Caco-2 (cell line): ENCODE data around the gene P4HA2. TPM values are rescaled to one million over a fixed set of nuclear protein-coding genes. Genes with fewer than 3 reads are reported as not detected.

ENCODE experiments used
- BruUV-seq: library from RNA; stranded (reverse); fragments of 400-500 nt; replicated peaks from 2 replicates; lab custom pipeline; 2021; lab: Mats Ljungman, UMichigan
- CTCF ChIA-PET: fragments of 300-600 bp; sonication (Branson Sonifier 250); formaldehyde crosslinking; loops from one replicate; lab custom pipeline; 2022; ENCODE audit warnings: antibody characterized with exemption; lab: Charles Lee
- POLR2A ChIA-PET: fragments of 300-600 bp; sonication (Branson Sonifier 250); formaldehyde crosslinking; loops from one replicate; lab custom pipeline; 2022; ENCODE audit warnings: antibody characterized with exemption; lab: Charles Lee
- DNase-seq, 2 experiments: peaks; one replicate each; pipeline versions ENCODE4 v3.0.0 to v3.0.0-alpha.2; 2020 to 2022
- H3K27me3 ChIP-seq: replicated peaks from 2 replicates; pipeline ENCODE4 v1.6.0; 2011; ENCODE audit warnings: low read length; ENCODE audit not compliant: control insufficient read depth, insufficient read depth
- H3K36me3 ChIP-seq: 2 replicates; pipeline ENCODE4 v1.5.1; 2011; ENCODE audit warnings: low read length; ENCODE audit not compliant: control insufficient read depth, insufficient read depth
- H3K4me1 ChIP-seq: fragments of 250-450 bp; sonication (Bioruptor Pico); 2 replicates; pipeline ENCODE4 v1.5.1; 2020; ENCODE audit warnings: mild to moderate bottlenecking
- H3K4me3 ChIP-seq: 2 replicates; pipeline ENCODE4 v1.5.1; 2011; ENCODE audit warnings: low read depth, mild to moderate bottlenecking, control low read depth, low read length
- H3K9me3 ChIP-seq: fragments of 250-450 bp; sonication (Bioruptor Pico); 2 replicates; pipeline ENCODE4 v1.5.1; 2020; ENCODE audit warnings: mild to moderate bottlenecking, moderate library complexity
- H3K27ac Mint-ChIP-seq: one replicate; pipeline ENCODE4 v1.8.0; 2022; ENCODE audit warnings: mixed read lengths; ENCODE audit not compliant: unreplicated experiment
- H3K27me3 Mint-ChIP-seq: one replicate; pipeline ENCODE4 v1.8.0; 2022; ENCODE audit warnings: mixed read lengths; ENCODE audit not compliant: insufficient read depth, unreplicated experiment
- H3K36me3 Mint-ChIP-seq: one replicate; pipeline ENCODE4 v1.8.0; 2022; ENCODE audit warnings: mild to moderate bottlenecking, mixed read lengths; ENCODE audit not compliant: insufficient read depth, unreplicated experiment
- H3K4me1 Mint-ChIP-seq: one replicate; pipeline ENCODE4 v1.8.0; 2022; ENCODE audit warnings: low read depth, mixed read lengths; ENCODE audit not compliant: unreplicated experiment
- H3K4me3 Mint-ChIP-seq: one replicate; pipeline ENCODE4 v1.8.0; 2022; ENCODE audit warnings: mild to moderate bottlenecking, moderate library complexity, mixed read lengths; ENCODE audit not compliant: unreplicated experiment
- H3K9me3 Mint-ChIP-seq: one replicate; pipeline ENCODE4 v1.8.0; 2022; ENCODE audit warnings: mixed read lengths; ENCODE audit not compliant: unreplicated experiment
- intact Hi-C: fragments of 100-400 bp; cut with micrococcal nuclease; formaldehyde crosslinking; loops from one replicate; pipeline ENCODE4 v1.10.0; 2022; ENCODE audit not compliant: unreplicated experiment
- total RNA-seq: library from RNA; stranded (reverse); gene quantifications from 2 replicates; pipeline ENCODE4 v1.2.3, GENCODE V29; 2022
- TF ChIP-seq, protein P1 (sequence below), 2 experiments: fragments of 200-600 bp in 1 of 2; IDR thresholded peaks; 1 replicate in 1 of 2; 2 replicates in 1 of 2; pipeline versions ENCODE4 v1.5.1 to v1.8.0; 2011 to 2022; ENCODE audit warnings: antibody characterized with exemption in 1 of 2, control low read depth in 1 of 2, inconsistent platforms in 1 of 2, low read depth in 1 of 2, low read length in 1 of 2, mild to moderate bottlenecking in 1 of 2, moderate library complexity in 1 of 2; ENCODE audit not compliant: insufficient read depth in 1 of 2, severe bottlenecking in 1 of 2, unreplicated experiment in 1 of 2

The P4HA2 gene
- total RNA-seq, 1 experiment from 2014 or later = 41.0 TPM

DNA sequence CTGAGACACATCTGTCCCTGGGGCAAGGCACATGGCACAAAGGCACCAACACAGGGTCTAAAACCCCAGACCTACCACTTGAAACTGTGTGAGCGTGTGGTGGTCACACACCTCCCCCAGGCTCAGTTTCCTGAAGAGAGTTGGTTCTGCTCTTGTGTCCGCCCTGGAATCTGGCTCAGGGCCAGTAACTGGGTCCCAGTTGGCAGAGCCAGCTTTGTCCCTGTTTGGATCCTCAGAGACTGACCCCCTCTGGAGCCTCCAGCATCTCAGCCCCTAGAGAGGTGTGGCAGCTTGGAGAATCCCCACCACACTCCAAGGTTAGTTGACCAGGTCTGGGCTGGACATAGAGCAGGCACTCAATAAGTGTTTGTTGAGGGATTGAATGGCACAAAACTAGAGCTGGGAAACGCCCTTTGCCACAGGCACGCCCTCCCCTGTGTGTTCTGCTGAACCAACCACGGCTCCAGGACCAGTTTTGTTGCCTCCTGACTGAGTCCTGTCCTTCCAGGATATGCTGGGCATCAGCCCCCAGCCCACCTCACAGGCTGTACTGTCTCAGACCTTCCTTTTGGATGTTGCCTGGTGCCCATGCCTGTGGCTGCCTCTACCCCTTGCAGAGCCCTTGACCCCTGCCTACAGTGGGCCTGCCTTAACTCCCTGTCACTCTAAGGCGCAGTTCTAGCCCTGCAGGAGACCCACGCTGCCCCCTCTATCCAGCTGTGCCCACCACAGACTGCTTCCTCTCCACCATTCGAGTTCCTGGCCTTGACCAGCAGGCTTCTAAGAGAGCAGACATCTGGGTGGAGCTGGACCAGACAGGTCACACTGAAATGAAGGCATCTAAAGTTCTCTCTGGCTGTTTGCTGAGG, 26.0 kb upstream of the P4HA2 start:
- intact Hi-C loops = no loop called here
- H3K27me3 ChIP-seq = no peaks in the 10 kb centered on the region
- H3K9me3 Mint-ChIP-seq = no peaks in the 10 kb centered on the region
- ChIA-PET CTCF (interaction anchor here (1.5 kb wide), 1 partner anchor 15 kb away, joined by 6 read pairs; no protein-coding TSS in a partner anchor), POLR2A (no interaction called here)
- no peaks in the 10 kb centered on the region for H3K4me1 Mint-ChIP-seq
- H3K27me3 Mint-ChIP-seq = no peaks in the 10 kb centered on the region
- H3K36me3 ChIP-seq = no peaks in the 10 kb centered on the region
- DNase-seq = peak in 1 of 2 experiments; percentile 14
- TF ChIP-seq, protein P1, sequence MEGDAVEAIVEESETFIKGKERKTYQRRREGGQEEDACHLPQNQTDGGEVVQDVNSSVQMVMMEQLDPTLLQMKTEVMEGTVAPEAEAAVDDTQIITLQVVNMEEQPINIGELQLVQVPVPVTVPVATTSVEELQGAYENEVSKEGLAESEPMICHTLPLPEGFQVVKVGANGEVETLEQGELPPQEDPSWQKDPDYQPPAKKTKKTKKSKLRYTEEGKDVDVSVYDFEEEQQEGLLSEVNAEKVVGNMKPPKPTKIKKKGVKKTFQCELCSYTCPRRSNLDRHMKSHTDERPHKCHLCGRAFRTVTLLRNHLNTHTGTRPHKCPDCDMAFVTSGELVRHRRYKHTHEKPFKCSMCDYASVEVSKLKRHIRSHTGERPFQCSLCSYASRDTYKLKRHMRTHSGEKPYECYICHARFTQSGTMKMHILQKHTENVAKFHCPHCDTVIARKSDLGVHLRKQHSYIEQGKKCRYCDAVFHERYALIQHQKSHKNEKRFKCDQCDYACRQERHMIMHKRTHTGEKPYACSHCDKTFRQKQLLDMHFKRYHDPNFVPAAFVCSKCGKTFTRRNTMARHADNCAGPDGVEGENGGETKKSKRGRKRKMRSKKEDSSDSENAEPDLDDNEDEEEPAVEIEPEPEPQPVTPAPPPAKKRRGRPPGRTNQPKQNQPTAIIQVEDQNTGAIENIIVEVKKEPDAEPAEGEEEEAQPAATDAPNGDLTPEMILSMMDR (IDR thresholded peaks at IDR 0.05; ENCODE audit: insufficient read depth in 1 of 2, low read depth in 1 of 2, low read length in 1 of 2, severe bottlenecking in 1 of 2, unreplicated experiment in 1 of 2) = no peak
- no peak overlapping the region for H3K4me3 ChIP-seq
- H3K27ac Mint-ChIP-seq = no peak overlapping the region
- BruUV-seq = no TSS peak
- H3K4me1 ChIP-seq = no peaks in the 10 kb centered on the region
- H3K4me3 Mint-ChIP-seq = no peak overlapping the region
- H3K36me3 Mint-ChIP-seq = no peaks in the 10 kb centered on the region
- H3K9me3 ChIP-seq = 0 out of 2 replicates have a peak, but pooled peaks cover 3% of the 10 kb centered on the region

DNA sequence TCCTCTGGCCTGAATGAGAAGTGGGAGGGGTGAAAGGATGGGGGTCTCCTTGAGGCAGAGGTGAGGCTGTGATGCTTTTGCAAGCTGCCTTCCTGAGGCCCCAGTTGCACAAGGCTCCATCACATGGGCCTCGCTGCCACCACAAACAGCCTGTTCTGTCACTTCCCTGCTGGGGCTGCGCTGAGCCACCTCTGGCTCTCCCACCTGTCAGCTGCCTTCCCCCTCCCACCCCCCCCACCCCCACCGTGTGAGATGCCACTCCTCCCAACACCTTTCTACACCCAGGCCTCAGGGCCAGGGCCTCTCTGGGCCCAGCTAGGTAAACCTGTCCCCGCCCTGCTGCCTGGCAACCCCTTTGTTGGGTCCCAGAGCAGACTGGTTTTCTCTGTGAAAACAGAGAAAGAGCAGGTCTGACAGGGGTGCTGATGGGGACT, 25.4 kb upstream of the P4HA2 start:
- Mint-ChIP-seq H3K4me1 (no peaks in the 10 kb centered on the region), H3K27me3 (no peaks in the 10 kb centered on the region), H3K9me3 (no peaks in the 10 kb centered on the region), H3K4me3 (no peak overlapping the region), H3K27ac (no peak overlapping the region), H3K36me3 (no peaks in the 10 kb centered on the region)
- Histone ChIP-seq H3K27me3 (no peaks in the 10 kb centered on the region), H3K9me3 (0 out of 2 replicates have a peak, but pooled peaks cover 3% of the 10 kb centered on the region), H3K4me3 (no peak overlapping the region), H3K36me3 (no peaks in the 10 kb centered on the region), H3K4me1 (no peaks in the 10 kb centered on the region)
- POLR2A ChIA-PET = interaction anchor here (0.5 kb wide), 1 partner anchor 247 kb away, joined by 3 read pairs; no protein-coding TSS in a partner anchor
- intact Hi-C loops = no loop called here
- no TSS peak for BruUV-seq
- CTCF ChIA-PET = interaction anchor here (1.5 kb wide), 1 partner anchor 15 kb away, joined by 6 read pairs; no protein-coding TSS in a partner anchor
- TF ChIP-seq, protein P1 (IDR thresholded peaks at IDR 0.05; ENCODE audit: insufficient read depth in 1 of 2, low read depth in 1 of 2, low read length in 1 of 2, severe bottlenecking in 1 of 2, unreplicated experiment in 1 of 2) = no peak
- DNase-seq = peak; percentile 57 to 60

DNA sequence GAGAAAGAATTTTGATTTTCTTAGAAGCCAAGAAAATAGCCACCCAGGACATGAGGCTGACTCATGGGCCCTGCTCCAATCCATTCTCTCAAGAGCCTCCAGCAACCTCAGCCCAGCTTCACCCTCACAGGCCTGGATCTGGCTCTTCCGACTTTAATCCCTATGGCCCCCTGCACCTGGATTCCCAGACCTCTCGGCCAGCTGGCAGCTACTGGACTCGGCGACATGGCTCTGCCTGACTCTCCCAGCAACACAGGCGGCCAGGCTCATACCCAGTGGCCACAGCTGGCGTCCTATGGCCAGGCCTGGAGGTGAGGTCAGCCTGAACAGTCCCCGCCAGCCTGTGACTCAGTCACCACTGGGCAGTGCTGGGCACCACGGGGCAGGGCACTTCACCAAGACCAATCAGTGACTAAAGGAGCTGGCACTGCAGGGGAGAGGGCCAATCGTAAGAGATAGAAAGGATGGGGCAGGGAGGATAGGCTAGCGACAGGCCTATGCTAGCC, 23.6 kb upstream of the P4HA2 start:
- Mint-ChIP-seq H3K27me3 (peaks cover 2% of the 10 kb centered on the region), H3K4me1 (no peaks in the 10 kb centered on the region), H3K36me3 (no peaks in the 10 kb centered on the region), H3K4me3 (no peak overlapping the region), H3K27ac (peak overlapping the region; percentile 55), H3K9me3 (peaks cover 10% of the 10 kb centered on the region)
- Histone ChIP-seq H3K27me3 (no peaks in the 10 kb centered on the region), H3K9me3 (peaks cover 12% of the 10 kb centered on the region), H3K4me1 (no peaks in the 10 kb centered on the region), H3K36me3 (no peaks in the 10 kb centered on the region), H3K4me3 (no peak overlapping the region)
- intact Hi-C loops = no loop called here
- ChIA-PET CTCF (no interaction called here), POLR2A (interaction anchor here (1.2 kb wide), 1 partner anchor 24 kb away, joined by 3 read pairs; the partner anchor contains the start of gene P4HA2)
- peak in 1 of 2 experiments; percentile 21 for DNase-seq
- TF ChIP-seq, protein P1 (IDR thresholded peaks at IDR 0.05; ENCODE audit: insufficient read depth in 1 of 2, low read depth in 1 of 2, low read length in 1 of 2, severe bottlenecking in 1 of 2, unreplicated experiment in 1 of 2) = no peak
- no TSS peak for BruUV-seq
